ENCODE results near the gene LRMDA. TPM values are rescaled to one million over a fixed set of nuclear protein-coding genes. Genes with fewer than 3 reads are reported as not detected.

LRMDA gene
- total and polyA plus RNA-seq, 2 of the 8 experiments (the other 6 are each of a cell fraction or from before 2014, with no cell fraction given), result 0.86 to 2.8 TPM

- TF ChIP-seq CHD1 (IDR thresholded peaks at IDR 0.05; ENCODE audit: low read depth, low read length), result no peak
- no peak for TF ChIP-seq ATF2 (IDR thresholded peaks at IDR 0.05; ENCODE audit: low read length)
- no peak for TF ChIP-seq SP4 (IDR thresholded peaks at IDR 0.05; ENCODE audit: low read length)
- no peak for TF ChIP-seq HDAC2 (IDR thresholded peaks at IDR 0.05; ENCODE audit: borderline replicate concordance in 1 of 2, low read depth in 2 of 2, low read length in 2 of 2)
- no peak for TF ChIP-seq EP300 (IDR thresholded peaks at IDR 0.05; ENCODE audit: borderline replicate concordance in 1 of 2, low read depth in 2 of 2, low read length in 2 of 2)
- TF ChIP-seq CREB1 (IDR thresholded peaks at IDR 0.05), result no peak
- no peak for TF ChIP-seq ASH2L (IDR thresholded peaks at IDR 0.05; ENCODE audit: low read length)
Observed at GRCh38 chr10:75883081-75884072, 452.0 kb downstream of the LRMDA start (continued).
